ENCODE results near the gene HS6ST2. TPM values are rescaled to one million over a fixed set of nuclear protein-coding genes. Genes with fewer than 3 reads are reported as not detected.

Gene HS6ST2
- total and polyA plus RNA-seq, 10 of the 15 experiments (the other 5 are each of a cell fraction or from before 2014, with no cell fraction given) = not detected

DNA sequence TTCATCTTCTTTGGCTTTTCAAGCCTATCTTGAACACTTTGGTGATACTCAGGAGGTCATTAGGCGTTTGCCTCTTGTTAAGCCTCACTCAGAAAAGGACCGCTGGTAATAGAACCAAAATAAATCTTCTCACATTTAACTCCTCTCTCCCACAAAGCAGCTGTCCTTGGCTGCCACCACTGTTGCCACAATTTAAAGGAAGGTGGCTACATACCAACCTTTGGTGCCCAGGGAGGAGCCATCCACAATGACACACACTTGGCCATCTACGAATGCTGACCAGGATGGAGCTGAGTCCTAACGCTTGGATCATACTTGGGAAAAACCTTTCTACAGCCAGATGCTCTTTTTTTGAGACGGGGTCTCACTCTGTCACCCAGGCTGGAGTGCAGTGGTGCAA, 210.2 kb downstream of the HS6ST2 start:
- ChIA-PET RAD21 (ENCODE audit: unreplicated experiment) (no interaction called here), SMC1A (ENCODE audit: uncharacterized antibody, unreplicated experiment) (no interaction called here), POLR2A (no interaction called here), CTCF (no interaction called here)
- no TSS peak for BruUV-seq (replicated peaks)
- DNase-seq (ENCODE audit: low read depth, low spot score) (no peak), FAIRE-seq (no peak), ATAC-seq (no peak)
- Histone ChIP-seq H3K9me3 (replicated peaks; ENCODE audit: control insufficient read depth, insufficient read depth, low read length) (no peaks in the 10 kb centered on the region), H2AFZ (ENCODE audit: control insufficient read depth, low read depth, low read length) (no peak overlapping the region), H3K4me2 (ENCODE audit: control insufficient read depth, insufficient read depth) (no peak overlapping the region), H3K9ac (ENCODE audit: control insufficient read depth, insufficient read depth, low read length) (no peak overlapping the region), H3K27me3 (replicated peaks in 1 of 2; ENCODE audit: control insufficient read depth in 2 of 2, insufficient read depth in 2 of 2, low read length in 1 of 2) (no peaks in the 10 kb centered on the region), H3K27ac (ENCODE audit: control insufficient read depth, insufficient read depth) (no peak overlapping the region), H3K4me3 (no peak overlapping the region), H3K79me2 (ENCODE audit: control insufficient read depth, insufficient read depth, low read length) (no peaks in the 10 kb centered on the region), H3K4me1 (ENCODE audit: control insufficient read depth, insufficient read depth, low read length) (no peaks in the 10 kb centered on the region), H3K36me3 (ENCODE audit: control insufficient read depth in 2 of 2, insufficient read depth in 2 of 2, low read length in 1 of 2) (no peaks in the 10 kb centered on the region), H4K20me1 (ENCODE audit: control insufficient read depth, insufficient read depth) (no peaks in the 10 kb centered on the region)
- intact Hi-C loops (cut with micrococcal nuclease; ENCODE audit: unreplicated experiment) (no loop called here), in situ Hi-C loops (cut with MboI) (no loop called here)
- WGBS (ENCODE audit: insufficient coverage, insufficient replicate concordance, low lambda C conversion rate, missing lambda C conversion rate) = 33% methylated on average over 5 of the region's 5 CpGs
- TF ChIP-seq RAD51 (IDR thresholded peaks at IDR 0.05) = no peak
- TF ChIP-seq, protein P1, sequence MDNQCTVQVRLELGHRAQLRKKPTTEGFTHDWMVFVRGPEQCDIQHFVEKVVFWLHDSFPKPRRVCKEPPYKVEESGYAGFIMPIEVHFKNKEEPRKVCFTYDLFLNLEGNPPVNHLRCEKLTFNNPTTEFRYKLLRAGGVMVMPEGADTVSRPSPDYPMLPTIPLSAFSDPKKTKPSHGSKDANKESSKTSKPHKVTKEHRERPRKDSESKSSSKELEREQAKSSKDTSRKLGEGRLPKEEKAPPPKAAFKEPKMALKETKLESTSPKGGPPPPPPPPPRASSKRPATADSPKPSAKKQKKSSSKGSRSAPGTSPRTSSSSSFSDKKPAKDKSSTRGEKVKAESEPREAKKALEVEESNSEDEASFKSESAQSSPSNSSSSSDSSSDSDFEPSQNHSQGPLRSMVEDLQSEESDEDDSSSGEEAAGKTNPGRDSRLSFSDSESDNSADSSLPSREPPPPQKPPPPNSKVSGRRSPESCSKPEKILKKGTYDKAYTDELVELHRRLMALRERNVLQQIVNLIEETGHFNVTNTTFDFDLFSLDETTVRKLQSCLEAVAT (IDR thresholded peaks at IDR 0.05) = no peak
- no peak for TF ChIP-seq TCF7 (IDR thresholded peaks at IDR 0.05; ENCODE audit: borderline replicate concordance)

DNA sequence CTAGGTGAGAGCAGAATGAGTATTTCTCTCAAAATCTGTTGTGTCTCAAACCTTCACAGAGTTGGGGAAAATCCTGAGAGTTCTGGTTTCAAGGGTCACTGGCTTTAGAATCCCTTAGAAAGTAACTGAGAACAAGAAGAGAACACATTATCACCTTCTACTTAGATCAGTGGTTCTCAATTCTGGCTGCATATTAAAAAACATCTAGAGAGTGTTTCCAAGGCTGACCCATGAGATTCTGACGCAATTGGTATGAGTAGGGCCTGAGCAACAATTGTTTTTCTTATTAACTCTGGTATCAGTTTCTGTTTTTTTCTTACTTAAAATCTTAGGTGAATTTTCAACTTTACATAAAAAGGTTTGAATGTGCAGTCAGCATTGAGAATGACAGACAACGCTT, 212.8 kb downstream of the HS6ST2 start:
- SMC1A ChIA-PET (ENCODE audit: uncharacterized antibody, unreplicated experiment) = no interaction called here
- POLR2A ChIA-PET = no interaction called here
- no peaks in the 10 kb centered on the region for H3K9me3 ChIP-seq (replicated peaks; ENCODE audit: control insufficient read depth, insufficient read depth, low read length)
- H2AFZ ChIP-seq (ENCODE audit: control insufficient read depth, low read depth, low read length) = no peak overlapping the region
- H3K27ac ChIP-seq (ENCODE audit: control insufficient read depth, insufficient read depth) = no peak overlapping the region
- H4K20me1 ChIP-seq (ENCODE audit: control insufficient read depth, insufficient read depth) = no peaks in the 10 kb centered on the region
- H3K79me2 ChIP-seq (ENCODE audit: control insufficient read depth, insufficient read depth, low read length) = no peaks in the 10 kb centered on the region
- no peak overlapping the region for H3K4me2 ChIP-seq (ENCODE audit: control insufficient read depth, insufficient read depth)
- CTCF ChIA-PET = no interaction called here
- no peak for DNase-seq (ENCODE audit: low read depth, low spot score)
- no peaks in the 10 kb centered on the region for H3K27me3 ChIP-seq (replicated peaks in 1 of 2; ENCODE audit: control insufficient read depth in 2 of 2, insufficient read depth in 2 of 2, low read length in 1 of 2)
- no peaks in the 10 kb centered on the region for H3K4me1 ChIP-seq (ENCODE audit: control insufficient read depth, insufficient read depth, low read length)
- 26% methylated on average over 2 of the region's 2 CpGs for WGBS (ENCODE audit: insufficient coverage, insufficient replicate concordance, low lambda C conversion rate, missing lambda C conversion rate)
- H3K4me3 ChIP-seq = no peak overlapping the region
- no peaks in the 10 kb centered on the region for H3K36me3 ChIP-seq (ENCODE audit: control insufficient read depth in 2 of 2, insufficient read depth in 2 of 2, low read length in 1 of 2)
- H3K9ac ChIP-seq (ENCODE audit: control insufficient read depth, insufficient read depth, low read length) = no peak overlapping the region
- RAD21 ChIA-PET (ENCODE audit: unreplicated experiment) = no interaction called here
- no peak for TF ChIP-seq EED (IDR thresholded peaks at IDR 0.05; ENCODE audit: low read depth)
- peak; percentile 35; the same call in 1 of the 2 replicates for TF ChIP-seq NR2F1 (conservative IDR thresholded peaks at IDR 0.05)
- intact Hi-C loops (cut with micrococcal nuclease; ENCODE audit: unreplicated experiment) (no loop called here), in situ Hi-C loops (cut with MboI) (no loop called here)
- peak; percentile 56 for ATAC-seq
- BruUV-seq (replicated peaks) = no TSS peak
- FAIRE-seq = no peak

Data from GM12878 (cell line).